CD4-positive, alpha-beta T cell treated with Interleukin-17A for 4 hours (primary cell): ENCODE results near the gene CKAP4.

Source experiments
- DNase-seq: peaks from one replicate; pipeline ENCODE4 v3.0.0-alpha.2; 2020; ENCODE audit warnings: mixed read lengths

CKAP4 gene

GRCh38 chr12:106273491-106273890 is 25.7 kb upstream of the CKAP4 start:
- DNase-seq: no peak

DNA sequence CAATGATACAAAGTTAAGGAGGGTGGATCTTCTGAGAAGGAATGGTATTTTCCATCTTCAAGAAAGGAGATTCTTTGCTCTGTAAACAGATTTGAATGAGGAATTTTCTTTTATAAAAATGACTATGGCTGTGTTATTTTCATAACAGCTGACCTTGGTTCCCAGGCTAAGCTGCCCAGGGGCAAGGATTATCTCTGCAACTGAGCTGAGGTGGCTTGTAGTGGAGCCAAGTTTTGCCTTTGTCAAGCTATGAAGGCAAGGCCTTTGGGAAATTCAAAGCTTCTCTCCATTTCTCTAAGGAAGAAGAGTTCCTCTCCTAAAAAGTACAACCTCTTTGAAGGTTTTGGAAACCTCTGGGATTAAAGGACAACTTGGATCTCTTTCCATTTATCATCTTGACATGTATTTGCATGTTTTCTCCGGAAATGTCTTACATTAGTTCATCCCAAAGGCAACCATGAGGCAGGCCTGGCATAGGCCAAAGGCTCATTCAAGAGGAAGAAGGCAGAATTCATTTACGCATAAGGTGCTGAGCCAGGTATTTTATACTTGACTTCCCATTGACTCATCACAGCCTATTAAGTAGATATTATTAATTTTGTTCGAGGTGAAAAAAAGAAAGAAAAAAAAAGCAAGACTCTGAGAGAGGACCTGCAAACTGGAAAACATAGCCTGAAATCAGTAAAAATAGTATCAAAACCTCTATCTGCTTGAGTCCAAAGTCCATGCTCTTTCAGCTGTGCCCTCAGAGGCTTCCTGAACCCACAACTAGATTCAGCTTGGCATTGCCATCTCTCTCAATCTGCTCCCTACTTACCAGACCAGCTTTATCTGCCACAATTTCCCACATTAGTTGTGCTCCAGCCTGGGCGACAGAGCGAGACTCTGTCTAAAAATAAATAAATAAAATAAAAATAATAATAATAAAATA is 24.0 kb upstream of the CKAP4 start:
- no peak for DNase-seq

DNA sequence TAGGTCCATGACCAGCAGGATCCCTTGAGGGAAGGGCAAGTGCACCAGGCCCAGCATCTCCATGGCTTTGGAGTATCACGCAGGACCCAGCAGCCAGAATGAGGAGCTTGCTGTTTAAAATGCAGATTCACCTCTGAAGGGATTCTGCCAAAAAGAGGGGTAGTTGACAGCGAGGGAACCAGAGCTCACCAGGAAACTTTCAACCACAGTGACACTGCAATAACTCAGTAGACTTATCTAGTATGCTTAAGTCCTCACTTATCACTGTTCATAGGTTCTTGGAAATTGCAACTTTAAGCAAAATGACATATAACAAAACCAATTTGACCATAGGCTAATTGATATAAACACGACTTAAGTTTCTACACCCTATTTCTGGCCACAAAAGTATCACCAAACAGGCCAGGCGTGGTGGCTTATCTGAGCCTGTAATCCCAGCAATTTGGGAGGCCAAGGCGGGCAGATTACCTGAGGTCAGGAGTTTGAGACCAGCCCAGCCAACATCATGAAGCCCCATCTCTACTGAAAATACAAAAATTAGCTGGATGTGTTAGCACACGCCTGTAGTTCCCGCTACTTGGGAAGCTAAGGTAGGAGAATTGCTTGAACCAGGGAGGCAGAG is 21.4 kb upstream of the CKAP4 start:
- no peak for DNase-seq

DNA sequence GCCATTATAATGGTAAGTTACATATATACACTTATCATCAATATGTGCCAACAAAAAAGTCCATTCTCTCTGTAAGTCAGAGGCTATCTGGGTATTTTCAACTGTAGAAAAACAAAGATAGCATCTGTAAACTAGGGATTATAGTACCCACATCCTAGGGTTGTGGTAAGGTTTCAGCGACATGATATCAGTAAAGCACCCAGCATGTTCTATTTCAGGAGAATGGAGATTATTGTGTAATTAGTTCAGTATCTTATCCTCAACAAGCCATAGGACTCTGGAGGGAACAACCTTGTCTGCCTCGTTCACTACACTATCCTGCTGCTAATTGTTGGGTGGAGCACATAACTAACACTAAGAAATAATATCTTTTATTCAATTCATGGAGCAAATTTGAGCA is 19.7 kb upstream of the CKAP4 start:
- no peak for DNase-seq

GRCh38 chr12:106265116-106265515 is 17.3 kb upstream of the CKAP4 start:
- DNase-seq: no peak

- DNase-seq: no peak
Measured at GRCh38 chr12:106258935-106259334, 11.1 kb upstream of the CKAP4 start.

GRCh38 chr12:106258226-106258625 is 10.4 kb upstream of the CKAP4 start:
- DNase-seq: no peak

GRCh38 chr12:106256524-106256923 is 8.7 kb upstream of the CKAP4 start:
- no peak for DNase-seq

DNA sequence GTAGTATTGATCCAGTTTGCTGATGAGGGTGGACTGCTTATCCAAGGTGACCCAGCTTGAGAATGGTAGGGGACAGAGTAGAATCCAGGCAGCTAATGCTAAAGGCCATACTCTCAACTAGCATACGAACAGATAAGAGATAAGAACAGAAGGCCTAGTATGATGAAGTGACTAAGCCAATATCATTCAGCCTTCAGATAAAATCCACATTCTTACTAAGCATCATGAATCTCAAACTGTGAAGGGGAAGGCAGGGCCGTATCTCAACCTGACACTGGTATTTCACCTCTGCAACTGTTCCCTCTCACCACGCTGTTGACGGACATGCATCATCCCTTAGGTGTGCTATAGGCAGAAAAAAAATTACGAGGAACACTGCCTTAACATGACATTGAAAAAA is 8.1 kb upstream of the CKAP4 start:
- no peak for DNase-seq

DNA sequence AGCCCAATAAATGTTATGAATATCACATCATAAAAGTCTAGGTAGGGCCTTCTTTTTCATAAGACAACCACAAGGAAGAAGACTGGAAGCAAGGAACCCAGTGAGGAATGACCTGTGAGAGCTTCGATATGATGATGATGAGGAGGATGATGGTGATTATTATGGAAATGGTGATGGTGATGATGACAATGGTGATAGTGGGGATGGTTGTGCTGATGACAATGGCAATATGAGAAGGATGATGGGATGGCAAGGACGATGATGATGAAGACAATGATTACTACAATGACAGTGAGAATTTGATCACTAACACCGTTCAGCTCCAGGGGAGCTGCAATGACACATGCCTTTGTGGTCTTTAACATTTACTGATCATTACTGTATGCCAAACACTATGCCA is 7.7 kb upstream of the CKAP4 start:
- no peak for DNase-seq

- DNase-seq: no peak
Measured at GRCh38 chr12:106254724-106255123, 6.9 kb upstream of the CKAP4 start.

DNA sequence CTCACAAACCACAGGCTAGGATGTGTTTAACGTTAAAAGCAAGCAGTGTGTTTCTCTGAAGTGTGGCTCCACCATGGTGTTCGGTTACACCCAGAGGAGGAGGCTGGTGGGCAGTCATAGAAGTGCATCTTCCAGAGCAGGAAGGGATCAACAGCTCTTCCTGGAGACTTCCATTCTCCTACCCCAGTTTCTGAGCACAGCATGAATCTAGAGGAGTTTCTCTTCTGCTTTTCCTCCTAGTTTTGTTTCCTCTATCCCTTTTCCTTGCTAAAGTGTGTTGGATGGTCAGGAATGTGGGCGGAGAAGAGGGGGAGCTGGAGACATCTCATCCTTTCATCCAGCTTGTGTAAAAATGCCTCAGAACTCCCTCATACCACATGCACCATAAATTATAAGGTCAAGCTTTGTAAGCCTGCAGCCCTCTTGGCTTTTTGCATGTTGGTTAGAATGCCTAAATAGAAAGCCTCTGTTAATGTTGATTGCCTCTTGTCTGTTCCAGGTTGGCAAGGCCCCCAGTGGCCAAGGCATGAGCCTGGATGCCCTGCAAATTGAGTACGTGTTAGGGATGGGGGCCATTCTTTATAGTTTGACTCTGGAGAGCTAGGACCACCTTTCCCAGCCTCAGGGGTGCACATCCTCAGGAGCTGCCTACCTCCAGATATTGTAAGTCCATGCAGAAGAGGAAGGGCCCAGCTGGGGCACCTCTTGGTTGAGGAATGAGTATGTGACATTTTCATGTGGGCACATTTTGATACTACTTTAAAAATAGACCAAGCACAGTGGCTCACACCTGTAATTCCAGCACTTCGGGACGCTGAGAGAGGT is 4.0 kb upstream of the CKAP4 start:
- DNase-seq: no peak

DNA sequence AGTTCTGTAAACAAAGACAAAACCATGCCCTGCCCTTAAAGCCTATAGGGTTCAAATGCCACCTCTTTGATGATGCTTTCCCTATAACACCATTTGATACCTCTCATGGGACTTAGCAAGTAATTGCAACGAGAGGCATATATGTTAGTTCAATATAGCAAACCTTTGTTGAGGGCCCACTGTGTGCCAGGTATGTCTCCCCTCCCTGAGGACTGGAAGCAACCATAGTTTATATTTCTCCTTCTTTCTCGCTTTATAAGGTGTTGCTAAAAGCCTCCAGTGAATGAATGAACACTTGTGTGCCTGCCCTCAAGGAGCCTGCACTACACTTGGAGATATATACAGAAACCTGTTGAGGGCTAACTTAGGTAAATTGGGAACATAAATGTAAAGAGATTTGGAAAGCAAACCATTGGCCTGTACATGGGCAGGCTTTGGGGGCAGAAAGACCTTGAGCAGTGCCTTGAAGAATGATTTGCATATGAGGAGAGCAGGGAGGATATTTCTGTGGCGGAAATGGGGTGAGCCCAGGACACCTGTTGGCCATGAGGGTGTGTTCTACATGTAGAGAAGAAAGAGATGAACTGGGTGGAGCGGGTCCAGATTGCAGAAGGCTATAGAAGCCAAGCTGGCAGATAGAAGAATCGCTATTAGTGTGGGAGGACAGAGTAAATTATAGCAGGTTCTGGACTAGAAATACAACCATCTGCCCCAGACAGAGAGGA is 1.8 kb upstream of the CKAP4 start:
- DNase-seq: no peak

DNA sequence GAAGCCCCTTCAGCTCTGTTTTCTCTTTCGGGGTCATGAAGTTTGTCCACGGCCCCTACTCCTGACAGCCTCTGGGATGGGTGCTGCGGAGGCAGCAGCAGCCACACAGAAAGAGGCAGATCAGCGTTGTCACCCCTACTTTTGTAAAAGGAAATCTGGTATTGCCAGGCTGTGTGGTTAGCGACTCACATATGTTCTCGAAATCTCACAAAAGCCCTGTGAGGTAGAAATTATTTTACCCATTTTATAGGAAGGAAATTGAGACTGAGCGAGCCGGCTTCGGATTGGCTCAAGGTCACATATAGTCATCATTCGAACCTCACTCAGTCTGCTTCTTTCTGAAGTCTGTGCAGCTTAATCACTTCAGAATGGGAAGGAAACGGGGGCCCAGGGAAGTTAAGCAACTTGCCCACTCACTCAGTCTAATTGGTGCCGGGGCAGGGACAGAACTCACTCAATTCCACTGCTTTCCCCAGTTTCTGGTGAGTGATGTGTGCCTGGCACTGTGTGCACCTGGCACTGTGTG is 1.1 kb upstream of the CKAP4 start:
- peak; percentile 66 for DNase-seq

DNA sequence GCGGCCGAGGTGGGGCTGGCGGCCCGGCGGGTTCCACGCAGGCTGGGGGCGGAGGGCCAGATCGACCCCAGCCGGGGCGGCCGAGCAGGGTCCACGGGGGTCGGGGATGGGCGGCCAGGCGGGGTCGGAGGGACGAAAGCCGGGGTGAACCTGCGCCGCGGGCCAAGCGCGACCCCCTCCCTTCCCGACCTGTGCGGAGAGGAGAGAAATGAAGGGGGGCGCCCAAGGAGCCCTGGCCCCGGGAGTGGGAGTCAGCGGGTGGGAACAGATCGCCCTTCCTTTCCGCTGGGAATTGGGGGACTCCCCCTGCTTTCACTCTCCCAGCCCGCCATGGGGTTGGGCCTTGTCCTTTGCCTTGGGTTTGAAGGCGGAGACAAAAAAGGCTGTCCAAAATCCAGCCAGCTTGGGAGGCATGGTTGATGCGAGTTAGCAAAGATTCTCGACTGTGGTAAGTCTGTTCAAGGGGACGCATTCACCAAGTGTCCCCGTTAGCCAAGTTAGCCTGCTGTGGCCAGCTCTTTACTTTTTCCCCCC is 559 bp upstream of the CKAP4 start:
- DNase-seq: peak; percentile 26

DNA sequence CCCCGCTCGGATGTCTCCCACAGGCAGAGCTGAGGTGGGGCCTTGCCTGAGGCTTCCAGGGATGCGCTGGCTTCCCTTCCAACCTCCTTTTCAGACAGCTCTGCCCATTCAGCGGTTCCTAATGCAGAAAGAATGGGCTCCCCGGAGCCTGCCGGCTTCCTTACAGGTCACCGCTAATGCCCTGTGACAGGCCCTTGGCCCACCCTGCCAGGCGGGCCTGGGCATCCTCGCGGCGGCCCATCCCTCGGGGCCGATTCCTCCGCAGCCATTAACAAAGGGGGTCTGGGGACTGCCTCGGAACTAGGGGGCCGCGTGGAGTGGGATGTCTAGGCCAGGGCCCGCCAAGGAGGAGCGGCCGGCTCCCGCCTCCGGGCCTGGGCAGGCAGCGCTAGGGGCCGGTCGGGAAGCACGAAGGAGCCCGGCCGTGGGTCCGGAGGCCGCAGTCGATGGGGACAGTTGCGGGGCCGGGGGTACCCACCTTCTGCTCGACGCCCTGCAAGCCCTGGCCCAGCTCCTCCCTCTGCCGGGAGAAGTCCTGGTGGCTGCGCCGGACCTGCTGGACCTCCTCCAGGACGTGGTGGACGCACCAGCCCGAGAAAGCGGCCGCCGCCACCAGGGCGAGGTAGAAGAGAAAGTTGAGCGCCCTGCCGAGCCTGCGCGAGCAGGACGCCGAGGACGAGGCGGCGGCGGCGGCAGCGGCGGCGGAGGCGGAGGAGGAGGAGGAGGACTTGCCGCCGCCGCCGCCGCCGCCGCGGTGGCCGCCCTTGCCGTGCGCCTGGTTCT is 738 bp downstream of the CKAP4 start:
- peak; percentile 73 for DNase-seq

- no peak for DNase-seq
Measured at GRCh38 chr12:106245767-106246166, 2.1 kb downstream of the CKAP4 start.

DNA sequence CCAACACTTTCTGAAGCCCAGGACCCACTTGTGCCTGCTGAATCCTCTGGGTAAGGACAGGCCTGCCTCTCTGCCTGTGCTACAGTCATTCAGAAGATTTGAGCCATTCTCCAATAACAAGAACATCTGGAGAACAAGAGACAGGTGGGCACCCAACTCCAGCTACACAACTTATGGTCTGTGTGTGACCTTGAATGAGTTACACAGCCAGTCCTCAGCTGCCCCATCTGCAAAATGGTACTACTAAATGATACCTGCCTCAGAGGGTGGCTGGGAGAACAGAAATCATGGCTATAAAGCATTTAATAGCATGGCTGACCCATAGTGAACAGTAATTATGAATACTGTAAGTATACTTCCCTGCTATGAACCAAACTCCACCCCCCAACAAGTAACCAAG is 4.2 kb downstream of the CKAP4 start:
- no peak for DNase-seq

DNA sequence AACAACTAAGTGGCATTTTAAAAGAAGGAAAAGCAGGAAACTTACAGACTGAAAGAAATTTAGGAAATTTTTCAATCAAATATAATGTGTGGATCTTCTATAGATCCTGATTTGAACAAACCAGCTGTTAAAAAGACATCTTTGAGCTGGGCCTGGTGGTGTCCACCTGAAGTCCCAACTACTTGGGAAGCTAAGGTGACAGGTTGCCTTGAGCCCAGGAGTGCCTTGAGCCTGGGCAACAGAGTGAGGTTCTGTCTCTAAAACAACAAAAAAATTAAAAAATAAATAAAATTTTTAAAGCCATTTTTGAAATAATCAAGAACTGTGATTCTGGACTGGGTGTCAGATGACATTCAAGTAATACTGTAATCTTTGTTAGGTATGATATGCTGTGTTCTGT is 7.0 kb downstream of the CKAP4 start:
- no peak for DNase-seq

- no peak for DNase-seq
Measured at GRCh38 chr12:106239951-106240335, 7.9 kb downstream of the CKAP4 start.

- DNase-seq: no peak
Measured at GRCh38 chr12:106239241-106239950, 8.4 kb downstream of the CKAP4 start.
